C4-2B (cell line): Measurements from ENCODE around the gene DNM1.

Experiments
- ZFX ChIP-seq: fragments of 450-650 bp; IDR thresholded peaks from 2 replicates; pipeline ENCODE4 v1.6.1; 2017
- TF ChIP-seq, protein P1 (sequence below): fragments of 450-650 bp; conservative IDR thresholded peaks from 2 replicates; pipeline ENCODE4 v1.5.1; 2017; ENCODE audit warnings: mild to moderate bottlenecking

DNA sequence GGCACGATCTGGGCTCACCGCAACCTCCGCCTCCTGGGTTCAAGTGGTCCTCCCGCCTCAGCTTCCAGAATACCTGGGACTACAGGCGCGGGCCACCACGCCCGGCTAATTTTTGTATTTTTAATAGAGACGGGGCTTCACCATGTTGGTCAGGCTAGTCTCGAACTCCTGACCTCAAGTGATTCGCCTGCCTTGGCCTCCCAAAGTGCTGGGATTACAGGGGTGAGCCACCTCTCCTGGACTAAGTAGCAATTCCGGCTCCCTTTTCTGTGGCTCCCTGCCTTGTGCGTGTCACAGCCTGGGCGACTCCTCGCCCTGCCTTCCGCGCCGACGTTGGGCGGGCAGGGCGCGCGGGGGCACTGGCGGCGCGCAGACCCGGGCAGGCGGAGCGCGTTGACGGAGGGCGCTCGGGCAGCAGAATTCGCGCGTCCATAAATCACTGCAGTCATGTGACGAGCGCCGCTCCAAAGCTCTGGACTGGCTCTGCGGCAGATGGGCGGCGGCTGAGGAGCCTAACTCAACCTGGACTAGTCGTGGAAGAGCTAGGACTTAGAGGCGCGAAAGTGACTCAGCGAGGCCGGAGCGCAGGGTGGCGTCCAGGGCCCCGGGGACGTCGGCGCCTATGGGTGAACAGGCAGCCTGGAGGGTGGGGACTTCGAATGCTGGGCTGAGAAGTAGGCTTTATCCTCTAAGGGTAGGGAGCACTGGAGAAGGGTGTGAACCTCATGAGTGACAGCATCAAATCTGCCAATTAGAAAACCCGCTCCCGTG lies 10.4 kb upstream of the DNM1 start:
- no peak for TF ChIP-seq ZFX
- TF ChIP-seq, protein P1, sequence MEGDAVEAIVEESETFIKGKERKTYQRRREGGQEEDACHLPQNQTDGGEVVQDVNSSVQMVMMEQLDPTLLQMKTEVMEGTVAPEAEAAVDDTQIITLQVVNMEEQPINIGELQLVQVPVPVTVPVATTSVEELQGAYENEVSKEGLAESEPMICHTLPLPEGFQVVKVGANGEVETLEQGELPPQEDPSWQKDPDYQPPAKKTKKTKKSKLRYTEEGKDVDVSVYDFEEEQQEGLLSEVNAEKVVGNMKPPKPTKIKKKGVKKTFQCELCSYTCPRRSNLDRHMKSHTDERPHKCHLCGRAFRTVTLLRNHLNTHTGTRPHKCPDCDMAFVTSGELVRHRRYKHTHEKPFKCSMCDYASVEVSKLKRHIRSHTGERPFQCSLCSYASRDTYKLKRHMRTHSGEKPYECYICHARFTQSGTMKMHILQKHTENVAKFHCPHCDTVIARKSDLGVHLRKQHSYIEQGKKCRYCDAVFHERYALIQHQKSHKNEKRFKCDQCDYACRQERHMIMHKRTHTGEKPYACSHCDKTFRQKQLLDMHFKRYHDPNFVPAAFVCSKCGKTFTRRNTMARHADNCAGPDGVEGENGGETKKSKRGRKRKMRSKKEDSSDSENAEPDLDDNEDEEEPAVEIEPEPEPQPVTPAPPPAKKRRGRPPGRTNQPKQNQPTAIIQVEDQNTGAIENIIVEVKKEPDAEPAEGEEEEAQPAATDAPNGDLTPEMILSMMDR: no peak
